Mucosa of rectum (tissue), 2 donors: ENCODE data around the gene THEM5.

ENCODE experiments used
- H3K27ac ChIP-seq, 2 donors: one replicate each; pipeline ENCODE4 v1.7.0; 2013; ENCODE audit warnings: inconsistent platforms in 2 of 2, low read depth in 2 of 2, low read length in 2 of 2
- H3K27me3 ChIP-seq, 2 donors: one replicate each; pipeline ENCODE4 v1.7.0; 2013; ENCODE audit warnings: low read length in 2 of 2; ENCODE audit not compliant: control insufficient read depth in 2 of 2, insufficient read depth in 2 of 2
- H3K36me3 ChIP-seq, 2 donors: one replicate each; pipeline ENCODE4 v1.7.0; 2013; ENCODE audit warnings: low read length in 2 of 2; ENCODE audit not compliant: control insufficient read depth in 2 of 2, insufficient read depth in 2 of 2
- H3K4me1 ChIP-seq, 2 donors: one replicate each; pipeline ENCODE4 v1.7.0; 2013; ENCODE audit warnings: low read length in 2 of 2, mild to moderate bottlenecking in 1 of 2; ENCODE audit not compliant: control insufficient read depth in 2 of 2, insufficient read depth in 2 of 2
- H3K4me3 ChIP-seq, 2 donors: one replicate each; pipeline ENCODE4 v1.7.0; 2013; ENCODE audit warnings: low read length in 2 of 2
- H3K9ac ChIP-seq, 2 donors: one replicate each; pipeline ENCODE4 v1.7.0; 2013; ENCODE audit warnings: low read length in 2 of 2, low read depth in 1 of 2, mild to moderate bottlenecking in 1 of 2
- H3K9me3 ChIP-seq, 2 donors: one replicate each; pipeline ENCODE4 v1.7.0; 2013; ENCODE audit warnings: low read length in 2 of 2; ENCODE audit not compliant: control insufficient read depth in 2 of 2
- donor health status: healthy.
- donor health status: Normal muscosa, but diverticular disease.

THEM5 gene

DNA sequence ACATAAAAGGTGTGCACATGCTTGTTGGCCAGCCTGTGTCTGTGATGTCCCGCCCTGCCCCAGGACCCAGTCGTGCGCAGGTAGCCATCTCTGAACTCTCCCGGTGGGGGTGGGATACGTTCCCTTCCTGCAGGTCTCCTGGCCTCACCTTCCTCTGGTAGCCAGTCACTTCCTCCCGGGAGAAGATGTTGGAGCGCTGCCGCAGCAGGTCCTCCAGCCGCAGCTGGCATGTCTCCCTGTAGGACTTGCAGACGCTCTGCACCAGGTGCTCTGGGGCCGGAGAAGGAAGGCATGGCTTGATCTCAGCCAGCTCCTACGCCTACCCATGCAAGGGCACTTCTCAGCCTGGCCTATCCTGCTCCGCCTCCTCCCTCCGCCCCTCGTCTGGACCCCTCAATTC, 39.1 kb downstream of the THEM5 start:
- Histone ChIP-seq H3K36me3 (peaks cover 6 to 14% of the 10 kb centered on the region in 2 donors), H3K4me3 (no peak overlapping the region), H3K27me3 (no peaks in the 10 kb centered on the region), H3K27ac (no peak overlapping the region), H3K9ac (no peak overlapping the region), H3K4me1 (no peaks in the 10 kb centered on the region), H3K9me3 (no peaks in the 10 kb centered on the region)

- no peak overlapping the region for H3K4me3 ChIP-seq
Observed at GRCh38 chr1:151813271-151813977, 40.1 kb downstream of the THEM5 start.

DNA sequence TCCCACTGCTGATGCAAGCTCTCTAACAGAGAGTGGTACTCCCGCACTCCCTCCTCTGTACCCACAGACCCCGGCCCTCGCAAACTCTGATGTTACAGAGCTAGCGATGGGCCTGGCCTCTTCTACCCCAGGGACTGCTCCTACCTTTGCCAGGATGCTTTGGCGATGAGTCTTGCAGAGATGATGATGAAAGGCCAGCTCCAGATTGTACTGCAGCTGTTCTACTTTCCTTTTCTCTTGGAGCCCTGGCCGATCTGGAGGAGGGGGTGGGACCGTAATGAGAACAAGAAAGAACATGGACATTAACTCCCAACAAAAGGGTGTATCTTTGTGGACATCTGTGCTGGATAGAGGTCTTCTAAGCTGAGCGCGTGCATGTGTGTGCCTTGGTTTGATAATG, 42.3 kb downstream of the THEM5 start:
- H3K4me3 ChIP-seq: no peak overlapping the region
- H3K27me3 ChIP-seq: no peaks in the 10 kb centered on the region
- H3K9me3 ChIP-seq: no peaks in the 10 kb centered on the region
- no peaks in the 10 kb centered on the region for H3K4me1 ChIP-seq
- no peak overlapping the region for H3K9ac ChIP-seq
- H3K36me3 ChIP-seq: peaks cover 14 to 15% of the 10 kb centered on the region in 2 donors
- H3K27ac ChIP-seq: no peak overlapping the region

More at GRCh38 chr1:151813271-151813977, 40.1 kb downstream of the THEM5 start:
- Histone ChIP-seq H3K27ac (no peak overlapping the region), H3K36me3 (peaks cover 6 to 15% of the 10 kb centered on the region in 2 donors), H3K4me1 (no peaks in the 10 kb centered on the region), H3K9ac (no peak overlapping the region), H3K9me3 (no peaks in the 10 kb centered on the region), H3K27me3 (no peaks in the 10 kb centered on the region)

GRCh38 chr1:151809985-151810556, 43.4 kb downstream of the THEM5 start:
- no peak overlapping the region for H3K9ac ChIP-seq
- peaks cover 12 to 13% of the 10 kb centered on the region in 2 donors for H3K36me3 ChIP-seq
- H3K9me3 ChIP-seq: no peaks in the 10 kb centered on the region
- H3K27ac ChIP-seq: no peak overlapping the region
- H3K27me3 ChIP-seq: no peaks in the 10 kb centered on the region
- H3K4me3 ChIP-seq: no peak overlapping the region
- no peaks in the 10 kb centered on the region for H3K4me1 ChIP-seq

GRCh38 chr1:151809290-151809984, 44.1 kb downstream of the THEM5 start:
- no peak overlapping the region for H3K9ac ChIP-seq
- H3K27ac ChIP-seq: no peak overlapping the region

DNA sequence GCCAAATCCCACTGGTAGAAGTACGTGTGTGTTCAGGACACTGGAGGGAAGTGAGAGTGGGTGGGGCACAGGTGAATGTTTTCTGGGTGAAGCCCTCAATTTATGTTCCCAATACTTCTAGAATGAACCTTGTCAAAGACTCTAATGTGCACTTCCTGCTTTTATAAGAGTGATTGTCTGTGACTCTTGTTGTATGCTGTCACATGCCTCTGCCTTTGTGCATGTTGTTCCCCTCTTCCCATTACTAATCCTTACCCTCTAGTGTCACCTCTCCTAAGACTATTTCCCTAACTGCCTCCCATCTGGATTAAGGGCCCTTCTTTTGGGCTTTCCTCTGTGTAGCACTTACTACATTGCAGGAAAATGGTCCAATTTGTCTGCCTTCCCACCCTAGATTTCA, 45.7 kb downstream of the THEM5 start:
- Histone ChIP-seq H3K36me3 (peaks cover 5 to 10% of the 10 kb centered on the region in 2 donors), H3K4me3 (no peak overlapping the region), H3K9ac (no peak overlapping the region), H3K9me3 (no peaks in the 10 kb centered on the region), H3K4me1 (no peaks in the 10 kb centered on the region), H3K27ac (no peak overlapping the region), H3K27me3 (no peaks in the 10 kb centered on the region)

More at GRCh38 chr1:151809290-151809984, 44.1 kb downstream of the THEM5 start:
- Histone ChIP-seq H3K9me3 (no peaks in the 10 kb centered on the region), H3K4me3 (no peak overlapping the region), H3K36me3 (peaks cover 7 to 12% of the 10 kb centered on the region in 2 donors), H3K4me1 (no peaks in the 10 kb centered on the region), H3K27me3 (no peaks in the 10 kb centered on the region)

DNA sequence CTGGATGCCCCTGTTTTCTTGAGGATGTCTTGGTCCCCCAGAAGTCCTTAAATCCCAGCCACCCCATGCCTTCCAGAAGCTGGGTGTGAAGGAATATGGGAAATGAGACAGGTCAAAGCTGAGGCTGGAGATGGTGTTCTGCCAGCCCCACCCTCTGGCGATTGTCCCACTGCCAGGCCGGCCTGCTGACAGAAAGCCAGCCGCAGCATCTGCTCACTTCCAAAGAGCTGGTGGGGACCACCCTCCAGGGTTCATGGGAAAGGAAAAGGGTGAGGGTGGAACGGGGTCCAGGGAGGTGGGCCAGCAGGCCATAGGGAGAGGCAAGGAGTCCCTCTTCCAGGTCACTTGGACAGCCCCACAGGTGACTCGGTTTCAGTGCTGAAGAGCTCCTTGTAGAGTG, 46.4 kb downstream of the THEM5 start:
- H3K36me3 ChIP-seq: peaks cover 5 to 10% of the 10 kb centered on the region in 2 donors
- H3K27me3 ChIP-seq: no peaks in the 10 kb centered on the region

GRCh38 chr1:151806170-151806569, 47.3 kb downstream of the THEM5 start:
- Histone ChIP-seq H3K27ac (no peak overlapping the region), H3K4me1 (no peaks in the 10 kb centered on the region), H3K36me3 (peaks cover 3 to 10% of the 10 kb centered on the region in 2 donors), H3K9me3 (no peaks in the 10 kb centered on the region), H3K9ac (no peak overlapping the region), H3K27me3 (no peaks in the 10 kb centered on the region), H3K4me3 (no peak overlapping the region)

More for the DNA sequence above, 46.4 kb downstream of the THEM5 start:
- H3K27ac ChIP-seq: no peak overlapping the region
- H3K4me3 ChIP-seq: no peak overlapping the region
- H3K4me1 ChIP-seq: no peaks in the 10 kb centered on the region
- no peaks in the 10 kb centered on the region for H3K9me3 ChIP-seq
- H3K9ac ChIP-seq: no peak overlapping the region

DNA sequence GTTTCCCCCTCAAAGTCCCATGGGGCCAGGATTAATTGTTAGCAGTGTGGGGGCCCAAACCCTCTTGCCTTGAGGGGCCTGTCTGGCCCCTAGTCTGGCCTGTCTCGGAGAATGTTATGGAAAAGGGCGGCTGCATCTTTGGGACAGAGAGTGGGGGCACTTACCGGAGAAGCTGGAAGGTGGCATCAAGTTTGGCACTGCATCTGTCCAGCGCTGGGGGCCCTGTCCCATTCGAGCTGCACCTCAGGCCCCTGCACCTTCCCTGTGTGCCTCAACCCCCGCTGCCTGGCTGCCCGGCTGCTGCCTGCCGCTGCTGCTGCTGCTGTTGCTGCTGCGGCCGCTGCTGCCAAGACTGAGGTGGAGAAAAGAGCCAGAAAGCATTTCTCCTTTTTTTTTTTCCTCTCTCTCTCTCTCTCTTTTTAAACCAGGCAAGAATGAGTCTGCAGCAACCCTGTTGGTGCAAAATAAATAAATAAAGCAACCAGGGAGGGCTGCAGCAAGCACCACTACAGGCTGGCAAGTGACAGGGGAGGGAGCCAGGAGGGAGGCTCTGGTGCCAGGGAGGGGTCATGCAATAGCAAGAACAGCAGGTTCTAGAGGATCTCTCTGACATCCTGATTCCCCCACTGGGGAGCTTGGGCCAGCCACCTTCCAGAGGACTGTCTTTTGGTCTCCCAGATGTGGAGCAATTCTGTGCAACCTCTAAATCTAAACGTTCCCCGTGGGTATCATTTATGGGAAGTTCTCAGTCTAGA, 48.3 kb downstream of the THEM5 start, which contains the start of gene LINGO4:
LINGO4 (minus strand) TSS at position 354 of the 755 bp plus-strand sequence. CDS start 2,715 bp downstream, outside the sequence.
- H3K9me3 ChIP-seq: no peaks in the 10 kb centered on the region
- H3K9ac ChIP-seq: no peak within 1 kb of the TSS
- H3K4me1 ChIP-seq: no peaks in the 10 kb centered on the region
- no peak within 1 kb of the TSS for H3K4me3 ChIP-seq
- H3K36me3 ChIP-seq: peaks cover 3 to 10% of the 10 kb centered on the region in 2 donors
- no peak within 1 kb of the TSS for H3K27ac ChIP-seq
- H3K27me3 ChIP-seq: no peaks in the 10 kb centered on the region
